GM19239 (cell line): ENCODE data around the gene CPNE6.

Experiments used
- DNase-seq: peaks from one replicate; pipeline ENCODE4 v3.0.0; 2011; ENCODE audit warnings: low spot score; ENCODE audit not compliant: insufficient read length
- FAIRE-seq: peaks from 2 replicates; lab custom pipeline; 2011; peaks lifted over from hg19 to GRCh38; lab: Jason Lieb, UNC

Gene CPNE6

DNA sequence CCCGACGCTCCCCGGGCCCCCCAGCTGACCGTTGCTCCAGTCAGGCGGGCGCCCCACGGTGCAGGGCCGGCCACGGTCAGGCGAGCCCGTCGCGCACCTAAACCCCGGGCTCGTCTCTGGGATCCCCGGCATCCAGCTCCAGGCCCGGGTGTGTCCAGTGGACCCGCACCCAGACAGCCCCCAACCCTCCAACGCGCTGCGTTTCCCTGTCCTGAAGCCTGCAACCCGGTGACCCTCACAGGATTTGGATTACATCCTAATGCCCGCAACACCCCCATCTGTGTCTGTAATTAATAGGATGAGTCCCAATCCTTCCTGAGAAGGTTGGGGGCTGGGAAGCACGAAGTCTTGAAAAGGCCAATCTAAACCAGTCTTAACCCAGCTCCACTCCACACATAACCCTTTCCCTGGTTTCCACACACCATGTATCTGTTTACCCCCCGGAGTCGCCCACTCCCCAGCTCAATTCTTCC, 10.4 kb downstream of the CPNE6 start:
- no peak for FAIRE-seq

DNA sequence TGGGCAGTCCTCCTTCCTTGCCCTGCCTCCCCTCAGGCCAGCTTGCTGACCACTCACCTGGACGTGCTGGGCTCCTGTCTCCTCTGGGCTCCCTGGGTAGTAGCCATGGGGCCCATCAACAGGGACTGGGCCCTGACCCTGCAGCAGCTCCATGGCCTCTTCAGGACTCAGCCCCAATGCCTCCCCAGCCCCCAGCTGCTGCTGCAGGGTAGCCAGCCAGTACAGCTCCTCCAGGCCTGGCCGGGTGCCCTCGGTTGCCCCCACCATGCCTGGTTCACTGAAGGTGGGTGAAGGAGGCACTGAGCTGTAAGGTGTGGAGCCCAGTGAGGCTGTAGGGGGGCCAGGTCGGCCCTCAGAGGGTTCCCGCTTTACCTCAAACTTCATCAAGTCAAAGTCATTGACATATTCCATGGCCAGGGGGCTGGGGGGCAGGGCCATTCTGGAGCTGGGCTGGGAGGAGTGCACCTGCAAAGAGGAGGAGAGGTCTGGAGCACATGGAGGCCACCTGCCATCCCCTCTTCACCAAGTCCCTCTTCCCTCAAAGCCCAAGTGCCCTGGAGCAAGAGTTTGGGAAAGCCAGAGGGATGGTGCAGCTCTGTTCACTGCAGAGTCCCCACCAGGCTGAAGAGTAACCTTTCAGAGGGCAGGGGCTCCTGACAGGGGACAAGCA, 11.2 kb downstream of the CPNE6 start:
- DNase-seq (no peak), FAIRE-seq (no peak)

More for the DNA sequence above, 10.4 kb downstream of the CPNE6 start:
- DNase-seq: no peak

GRCh38 chr14:24083462-24083861, 12.1 kb downstream of the CPNE6 start:
- no peak for DNase-seq
- no peak for FAIRE-seq

GRCh38 chr14:24084440-24084839, 13.1 kb downstream of the CPNE6 start:
- DNase-seq: no peak
- no peak for FAIRE-seq

DNA sequence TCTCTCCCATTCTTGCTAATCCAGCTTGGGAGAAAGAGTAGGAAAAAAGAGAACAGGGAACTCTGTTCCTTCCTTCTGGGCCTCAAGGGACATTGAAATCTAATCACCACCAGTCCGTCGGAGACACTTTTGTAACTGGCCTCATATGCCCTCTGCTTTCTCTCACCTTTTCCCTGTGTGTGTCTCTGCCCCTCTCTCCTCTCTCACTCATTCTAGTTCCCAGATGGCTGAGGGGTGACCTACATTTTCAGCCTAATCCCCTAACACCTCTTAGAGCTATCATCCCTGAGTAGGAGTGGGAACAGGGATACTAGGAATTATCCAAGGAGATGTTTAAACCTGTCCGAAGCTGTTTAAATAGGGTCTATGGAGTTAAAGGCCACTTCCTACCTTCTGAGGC, 13.9 kb downstream of the CPNE6 start:
- FAIRE-seq (no peak), DNase-seq (no peak)

DNA sequence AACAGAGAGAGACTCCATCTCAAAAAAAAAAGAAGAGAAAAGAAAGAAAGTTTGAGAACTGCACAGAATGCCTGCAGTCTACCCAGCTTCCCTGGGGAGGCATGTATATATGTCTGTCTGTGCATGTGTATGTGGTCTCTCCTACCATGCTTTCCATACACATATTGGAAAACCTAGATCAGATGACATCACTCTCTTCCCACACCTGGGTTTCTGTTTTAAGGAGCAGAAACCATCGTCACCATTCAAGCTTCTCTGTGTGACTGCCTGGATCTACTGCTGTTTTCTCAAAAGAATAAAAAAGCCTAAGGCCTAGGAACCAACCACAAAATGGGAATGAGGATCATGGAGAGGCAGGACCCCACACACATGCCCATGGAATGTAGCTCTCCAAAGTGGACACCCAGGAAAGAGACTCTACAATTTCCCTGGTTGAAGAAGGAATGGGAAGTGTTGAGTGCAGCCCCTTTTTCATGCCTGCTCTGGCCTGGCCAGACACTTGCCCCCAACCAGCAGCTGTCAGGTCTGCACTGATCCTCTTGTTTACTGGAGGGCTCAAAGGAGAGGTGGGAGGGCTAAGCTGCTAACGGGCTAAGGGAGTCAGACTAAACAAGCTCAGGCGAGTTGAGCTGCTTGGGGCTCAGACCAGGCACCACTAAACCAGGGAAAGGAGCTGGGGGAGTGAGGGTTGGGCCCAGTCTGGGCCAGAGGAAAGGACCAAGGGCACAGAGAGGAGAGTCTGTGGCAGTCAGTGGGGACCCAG, 15.0 kb downstream of the CPNE6 start:
- DNase-seq: no peak

DNA sequence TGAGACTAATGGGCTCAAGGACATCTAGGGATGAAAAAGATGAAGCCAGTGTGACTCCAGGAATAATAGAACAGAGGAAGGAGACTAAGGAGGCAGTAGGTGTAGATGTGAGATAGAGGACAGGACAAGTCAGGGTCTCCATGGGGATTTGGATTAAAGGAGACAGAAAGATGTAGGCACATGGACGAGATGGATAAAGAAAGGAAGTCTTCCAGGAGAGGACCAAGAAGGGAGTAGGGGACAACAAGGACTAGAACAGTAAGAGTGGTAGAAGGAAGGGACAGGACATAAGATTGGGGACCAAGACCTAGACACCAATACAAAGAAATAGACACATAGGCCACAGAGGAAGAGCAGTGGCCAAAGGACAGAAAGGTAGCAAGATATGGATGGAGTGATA, 15.6 kb downstream of the CPNE6 start:
- FAIRE-seq: no peak
- no peak for DNase-seq

More for the DNA sequence above, 15.0 kb downstream of the CPNE6 start:
- FAIRE-seq: no peak

DNA sequence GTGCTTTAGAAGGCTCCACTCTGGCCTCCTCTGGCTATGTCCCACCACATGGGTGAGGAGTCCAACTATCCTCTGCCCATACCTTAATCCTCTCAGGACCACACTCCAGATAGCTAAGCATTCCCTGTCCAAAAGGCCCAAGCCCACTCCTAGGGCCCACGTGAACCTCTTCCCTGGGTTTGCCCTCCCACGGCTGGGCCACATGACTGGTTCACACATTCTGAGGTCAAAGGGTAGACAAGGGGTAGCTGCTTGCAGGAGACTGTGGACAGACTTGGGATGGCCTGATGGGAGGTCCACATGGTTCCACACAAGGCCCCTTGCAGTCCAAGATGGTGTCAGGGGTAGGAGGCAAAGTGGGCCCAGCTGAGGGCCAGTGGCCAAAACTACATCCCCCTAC, 16.7 kb downstream of the CPNE6 start:
- FAIRE-seq: no peak
- no peak for DNase-seq

DNA sequence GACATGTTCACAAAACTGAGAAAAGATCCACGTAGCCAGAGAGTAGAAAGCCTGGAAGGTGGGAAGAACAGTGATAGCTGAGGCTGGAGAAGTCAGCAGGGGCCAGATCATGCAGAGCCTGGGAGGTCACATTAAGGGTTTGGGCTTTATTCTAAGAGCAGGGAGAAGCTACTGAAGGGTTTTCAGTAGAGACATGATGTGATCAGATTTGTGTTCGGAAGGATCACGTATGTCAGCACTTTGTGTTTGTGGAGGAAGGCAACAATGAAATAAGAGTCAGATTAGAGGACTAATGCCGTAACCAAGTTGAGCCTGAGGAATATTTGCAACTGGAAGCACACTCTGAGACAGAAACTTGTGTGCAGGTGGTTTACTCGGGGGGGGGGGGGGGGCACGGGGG, 18.5 kb downstream of the CPNE6 start:
- DNase-seq: no peak
- FAIRE-seq: no peak

GRCh38 chr14:24092110-24092504, 20.7 kb downstream of the CPNE6 start:
- no peak for DNase-seq
- no peak for FAIRE-seq

GRCh38 chr14:24092505-24093206, 21.3 kb downstream of the CPNE6 start:
- FAIRE-seq: no peak
- DNase-seq: no peak

DNA sequence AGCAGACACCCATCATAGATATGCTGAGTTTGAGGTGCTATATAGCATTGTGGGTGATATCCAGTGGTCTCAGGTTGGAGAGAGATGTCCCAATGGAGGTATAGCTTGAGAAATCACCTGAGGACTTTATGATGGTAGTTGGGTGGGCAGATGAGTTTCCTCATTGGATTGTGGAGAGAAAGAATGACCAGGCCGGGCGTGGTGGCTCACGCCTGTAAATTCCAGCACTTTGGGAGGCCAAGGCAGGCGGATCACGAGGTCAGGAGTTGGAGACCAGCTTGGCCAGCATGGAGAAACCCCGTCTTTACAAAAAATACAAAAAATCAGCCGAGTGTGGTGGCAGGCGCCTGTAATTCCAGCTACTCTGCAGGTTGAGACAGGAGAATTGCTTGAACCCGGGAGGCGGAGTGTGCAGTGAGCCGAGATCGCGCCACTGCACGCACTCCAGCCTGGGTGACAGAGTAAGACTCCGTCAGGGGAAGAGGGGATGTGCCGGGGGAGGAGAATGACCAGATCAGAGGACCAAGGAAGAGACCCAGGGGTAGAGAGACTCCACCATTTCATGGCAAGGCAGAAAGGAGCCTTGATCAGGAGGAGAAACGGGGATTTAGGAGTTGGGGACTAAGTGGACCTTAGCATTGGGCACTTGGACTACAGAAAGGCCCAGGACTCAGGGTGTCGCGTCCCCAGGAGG, 22.0 kb downstream of the CPNE6 start:
- DNase-seq: no peak
- FAIRE-seq: no peak

- DNase-seq (peak; percentile 83), FAIRE-seq (peak; percentile 91)
These were observed 22.8 kb downstream of the CPNE6 start, which contains the start of gene PCK2 for GRCh38 chr14:24093901-24094840. TSS of gene PCK2 (plus strand) at chr14:24094311. CDS start at chr14:24094406, 95 bp downstream.

DNA sequence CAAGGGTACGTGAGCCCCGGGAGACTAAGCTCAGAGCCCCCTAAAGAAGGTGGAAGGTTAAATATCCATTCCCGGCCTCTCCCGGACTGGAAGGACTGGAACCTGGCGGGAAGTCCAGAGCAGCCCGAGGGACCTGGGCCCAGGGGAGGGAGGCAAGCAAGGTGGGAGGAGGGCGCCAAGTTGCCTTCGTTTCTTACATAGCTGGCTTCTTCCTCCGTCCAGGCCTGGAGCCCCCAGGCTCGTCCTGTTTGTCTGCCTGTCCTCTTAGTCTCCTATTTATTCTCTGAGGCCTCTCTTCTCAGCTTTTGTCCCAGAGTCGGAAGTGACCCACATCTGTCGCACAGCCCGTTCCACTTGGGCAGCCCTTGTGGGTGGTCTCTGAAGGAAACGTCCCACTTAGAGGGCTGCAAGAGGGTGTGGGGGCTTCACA, 23.5 kb downstream of the CPNE6 start:
- FAIRE-seq (no peak), DNase-seq (no peak)

DNA sequence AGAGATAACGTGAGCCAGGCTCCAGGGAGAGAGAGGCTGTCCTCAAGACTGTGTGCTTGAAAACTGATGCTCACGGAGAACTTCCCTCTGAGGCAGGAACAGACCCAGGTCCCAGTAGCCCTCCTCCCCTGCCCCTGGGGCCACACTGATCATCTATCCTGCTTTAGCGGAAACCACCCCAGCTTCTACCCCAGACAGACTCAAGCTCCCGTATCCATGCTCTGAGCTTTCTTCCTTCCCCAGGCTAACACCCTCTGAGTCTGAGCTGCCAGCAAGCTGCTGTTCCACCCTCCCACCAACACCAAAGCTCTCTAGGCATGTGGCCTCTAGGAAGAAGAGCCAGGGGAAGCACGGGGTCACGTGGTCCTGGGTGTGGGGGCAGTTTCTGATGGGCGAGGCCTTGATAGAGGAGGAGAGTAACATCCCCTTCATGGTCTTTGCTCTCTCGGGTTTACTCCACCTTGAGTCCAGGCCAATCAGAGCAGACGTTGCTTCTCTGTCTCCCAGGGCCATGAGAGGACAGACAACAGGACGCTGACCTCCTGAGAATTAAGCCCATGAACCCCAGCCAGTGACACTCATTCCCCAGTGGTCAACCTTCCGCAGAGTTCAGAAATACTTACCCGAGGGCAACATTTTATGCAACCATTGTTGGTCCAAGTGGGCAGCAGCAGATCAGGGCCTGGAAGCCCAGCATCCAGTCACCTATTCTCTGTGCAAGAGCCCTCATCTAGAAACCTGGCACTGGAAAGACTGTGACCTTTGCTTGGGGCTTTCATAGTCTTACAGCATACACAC, 24.1 kb downstream of the CPNE6 start:
- FAIRE-seq (peak; percentile 92), DNase-seq (peak; percentile 92)

- no peak for FAIRE-seq
- DNase-seq: no peak
These were observed 25.3 kb downstream of the CPNE6 start for GRCh38 chr14:24096545-24097181.

GRCh38 chr14:24098229-24098926, 27.0 kb downstream of the CPNE6 start:
- FAIRE-seq: no peak

More at GRCh38 chr14:24098229-24098926, 27.0 kb downstream of the CPNE6 start:
- no peak for DNase-seq
